Stomach (tissue), 4 donors: Measurements from ENCODE around the gene SPNS2.

ENCODE experiments used
- CTCF ChIP-seq, 7 experiments: fragments of 450-650 bp in 4 of 7; fragments of 200-600 bp in 3 of 7; sonication (generic) in 3 of 7; IDR thresholded peaks; one replicate each; pipeline ENCODE4 v1.5.1; 2016 to 2019; ENCODE audit warnings: antibody characterized with exemption in 7 of 7, control low read depth in 2 of 7, mild to moderate bottlenecking in 1 of 7
- EP300 ChIP-seq: sonication (generic); formaldehyde crosslinking; IDR thresholded peaks from one replicate; pipeline ENCODE4 v1.6.1; 2017; ENCODE audit warnings: antibody characterized with exemption
- POLR2AphosphoS5 ChIP-seq, 3 donors: sonication (generic); formaldehyde crosslinking; IDR thresholded peaks; one replicate each; pipeline ENCODE4 v1.6.1; 2016; ENCODE audit warnings: antibody characterized with exemption in 3 of 3

GRCh38 chr17:4537451-4538235 lies 39.0 kb downstream of the SPNS2 start:
- TF ChIP-seq CTCF (IDR thresholded peaks at IDR 0.05) (no peak), EP300 (no peak), POLR2AphosphoS5 (IDR thresholded peaks at IDR 0.05) (no peak)
